H9 (cell line): ENCODE data around the gene NFASC. TPM values are rescaled to one million over a fixed set of nuclear protein-coding genes. Genes with fewer than 3 reads are reported as not detected.

ENCODE experiments used
- DNase-seq: peaks from one replicate; pipeline ENCODE4 v3.0.0-alpha.2; 2017
- H2AFZ ChIP-seq: one replicate; pipeline ENCODE4 v1.6.1; 2013; ENCODE audit warnings: mild to moderate bottlenecking, low read length, control low read depth, moderate library complexity
- H2AK5ac ChIP-seq: 2 replicates; pipeline ENCODE4 v1.6.1; 2013; ENCODE audit warnings: low read length, control low read depth, mixed read lengths; ENCODE audit not compliant: insufficient read length
- H2BK120ac ChIP-seq: one replicate; pipeline ENCODE4 v1.6.1; 2013; ENCODE audit warnings: low read depth, mild to moderate bottlenecking, low read length, control low read depth, inconsistent platforms; ENCODE audit not compliant: poor library complexity, severe bottlenecking
- H2BK12ac ChIP-seq: 2 replicates; pipeline ENCODE4 v1.6.1; 2013; ENCODE audit warnings: low read length, control low read depth, mixed read lengths, low read depth; ENCODE audit not compliant: insufficient read length
- H2BK15ac ChIP-seq: 2 replicates; pipeline ENCODE4 v1.6.1; 2013; ENCODE audit warnings: low read depth, low read length, control low read depth
- H2BK20ac ChIP-seq: one replicate; pipeline ENCODE4 v1.6.1; 2013; ENCODE audit warnings: low read depth, mild to moderate bottlenecking, low read length, control low read depth, inconsistent platforms; ENCODE audit not compliant: poor library complexity, severe bottlenecking
- H2BK5ac ChIP-seq: 2 replicates; pipeline ENCODE4 v1.6.1; 2013; ENCODE audit warnings: low read length, control low read depth, mixed read lengths; ENCODE audit not compliant: insufficient read length
- H3K14ac ChIP-seq: 2 replicates; pipeline ENCODE4 v1.6.1; 2013; ENCODE audit warnings: low read length, control low read depth; ENCODE audit not compliant: insufficient read depth
- H3K18ac ChIP-seq: 2 replicates; pipeline ENCODE4 v1.6.1; 2013; ENCODE audit warnings: low read depth, mild to moderate bottlenecking, mixed read lengths, low read length, control low read depth; ENCODE audit not compliant: insufficient read length
- H3K23ac ChIP-seq: 2 replicates; pipeline ENCODE4 v1.6.1; 2013; ENCODE audit warnings: low read length, control low read depth, mixed read lengths, low read depth; ENCODE audit not compliant: insufficient read length
- H3K23me2 ChIP-seq: 2 replicates; pipeline ENCODE4 v1.6.1; 2013; ENCODE audit warnings: low read depth, mild to moderate bottlenecking, mixed read lengths, low read length, control low read depth; ENCODE audit not compliant: insufficient read length, poor library complexity, severe bottlenecking
- H3K27ac ChIP-seq: 2 replicates; pipeline ENCODE4 v1.5.1; 2013; ENCODE audit warnings: low read length, control low read depth, mixed read lengths, low read depth; ENCODE audit not compliant: insufficient read length
- H3K27me3 ChIP-seq: 2 replicates; pipeline ENCODE4 v1.6.1; 2013; ENCODE audit warnings: low read length, control low read depth, inconsistent platforms; ENCODE audit not compliant: insufficient read depth
- H3K4ac ChIP-seq: 2 replicates; pipeline ENCODE4 v1.6.1; 2013; ENCODE audit warnings: low read depth, mild to moderate bottlenecking, control low read depth, inconsistent platforms, low read length, moderate library complexity
- H3K4me1 ChIP-seq: 2 replicates; pipeline ENCODE4 v1.6.1; 2013; ENCODE audit warnings: low read length, control low read depth, inconsistent platforms; ENCODE audit not compliant: insufficient read depth
- H3K4me2 ChIP-seq: 2 replicates; pipeline ENCODE4 v1.6.1; 2013; ENCODE audit warnings: low read length, control low read depth, mixed read lengths; ENCODE audit not compliant: insufficient read length, insufficient read depth
- H3K56ac ChIP-seq: 2 replicates; pipeline ENCODE4 v1.6.1; 2013; ENCODE audit warnings: low read depth, mild to moderate bottlenecking, mixed read lengths, low read length, control low read depth; ENCODE audit not compliant: insufficient read length
- H3K79me1 ChIP-seq: 2 replicates; pipeline ENCODE4 v1.6.1; 2013; ENCODE audit warnings: low read depth, mild to moderate bottlenecking, moderate library complexity, low read length, control low read depth, inconsistent platforms; ENCODE audit not compliant: insufficient read depth, poor library complexity, severe bottlenecking
- H3K79me2 ChIP-seq: 2 replicates; pipeline ENCODE4 v1.6.1; 2013; ENCODE audit warnings: low read length, control low read depth, inconsistent platforms; ENCODE audit not compliant: insufficient read depth
- H3K9ac ChIP-seq: 2 replicates; pipeline ENCODE4 v1.6.1; 2013; ENCODE audit warnings: low read length, control low read depth, mixed read lengths; ENCODE audit not compliant: insufficient read length; ENCODE audit errors: extremely low read depth
- H3K9me3 ChIP-seq: one replicate; pipeline ENCODE4 v1.6.1; 2013; ENCODE audit warnings: low read depth, low read length, inconsistent platforms; ENCODE audit not compliant: control insufficient read depth
- H3T11ph ChIP-seq: one replicate; pipeline ENCODE4 v1.6.1; 2013; ENCODE audit warnings: mild to moderate bottlenecking, low read length, control low read depth, inconsistent platforms
- H4K20me1 ChIP-seq: one replicate; pipeline ENCODE4 v1.6.1; 2013; ENCODE audit not compliant: control insufficient read depth, insufficient read length, insufficient read depth
- H4K5ac ChIP-seq: 2 replicates; pipeline ENCODE4 v1.6.1; 2013; ENCODE audit warnings: low read depth, mild to moderate bottlenecking, mixed read lengths, low read length, control low read depth; ENCODE audit not compliant: insufficient read length
- H4K8ac ChIP-seq: replicated peaks from 2 replicates; pipeline ENCODE4 v1.6.1; 2013; ENCODE audit warnings: low read length, control low read depth, mixed read lengths, low read depth; ENCODE audit not compliant: insufficient read length
- H4K91ac ChIP-seq: 2 replicates; pipeline ENCODE4 v1.6.1; 2013; ENCODE audit warnings: low read depth, mild to moderate bottlenecking, moderate library complexity, mixed read lengths, low read length, control low read depth; ENCODE audit not compliant: insufficient read length
- H3K27ac Mint-ChIP-seq, 3 experiments: 2 replicates in 2 of 3; 3 replicates in 1 of 3; pipeline ENCODE4 v1.8.0; 2020 to 2021; ENCODE audit warnings: mixed read lengths in 3 of 3, mild to moderate bottlenecking in 1 of 3, moderate library complexity in 1 of 3
- H3K27me3 Mint-ChIP-seq: 2 replicates; pipeline ENCODE4 v1.8.0; 2021; ENCODE audit warnings: low read depth, mild to moderate bottlenecking, moderate library complexity, mixed read lengths
- H3K36me3 Mint-ChIP-seq, 3 experiments: 2 replicates in 2 of 3; 3 replicates in 1 of 3; pipeline ENCODE4 v1.8.0; 2020 to 2021; ENCODE audit warnings: low read depth in 3 of 3, mixed read lengths in 3 of 3; ENCODE audit not compliant: insufficient read depth in 1 of 3
- H3K4me1 Mint-ChIP-seq, 2 experiments: 2 replicates each; pipeline ENCODE4 v1.8.0; 2020; ENCODE audit warnings: mixed read lengths in 2 of 2
- H3K4me3 Mint-ChIP-seq, 2 experiments: 2 replicates in 1 of 2; 3 replicates in 1 of 2; pipeline ENCODE4 v1.8.0; 2020 to 2021; ENCODE audit warnings: mild to moderate bottlenecking in 2 of 2, mixed read lengths in 2 of 2, moderate library complexity in 1 of 2
- H3K9me3 Mint-ChIP-seq, 2 experiments: 2 replicates in 1 of 2; 3 replicates in 1 of 2; pipeline ENCODE4 v1.8.0; 2020; ENCODE audit warnings: mild to moderate bottlenecking in 2 of 2, mixed read lengths in 2 of 2, moderate library complexity in 1 of 2
- CTCF ChIP-seq: fragments of 200-600 bp; sonication (generic); conservative IDR thresholded peaks from 3 replicates; pipeline ENCODE4 v1.8.0; 2021; ENCODE audit warnings: antibody characterized with exemption, mild to moderate bottlenecking
- WGBS: extraction: QIAGEN DNeasy Blood & Tissue Kit; methylation state at CpG from one replicate; pipeline ENCODE4 v1.1.7; 2013; ENCODE audit warnings: missing lambda C conversion rate, low lambda C conversion rate, mixed read lengths; ENCODE audit not compliant: insufficient read length; ENCODE audit errors: extremely low coverage; 5-methylcytosine and 5-hydroxymethylcytosine counted together
- total RNA-seq: library from RNA; stranded (reverse); gene quantifications from 2 replicates; pipeline ENCODE4 v1.2.1, GENCODE V29; 2021

The NFASC gene
- total RNA-seq, 1 experiment from 2014 or later: 5.0 TPM

- H3K14ac ChIP-seq: no peak overlapping the region
- H3K23ac ChIP-seq: no peak overlapping the region
- no peaks in the 10 kb centered on the region for H3K27me3 ChIP-seq
- H3K27ac Mint-ChIP-seq: no peak overlapping the region; a peak in 2 of 7 replicates
- H3K4me2 ChIP-seq: no peak overlapping the region
- H3K4me1 ChIP-seq: no peaks in the 10 kb centered on the region
- H4K91ac ChIP-seq: no peak overlapping the region
- H4K8ac ChIP-seq: no peak overlapping the region
- no peak overlapping the region for H3T11ph ChIP-seq
- no peak overlapping the region for H3K9ac ChIP-seq
- no peak for DNase-seq
- no peak overlapping the region for H2BK20ac ChIP-seq
- no peaks in the 10 kb centered on the region for H3K79me2 ChIP-seq
- H3K27ac ChIP-seq: no peak overlapping the region
- H3K79me1 ChIP-seq: no peaks in the 10 kb centered on the region
- no peak overlapping the region for H2AK5ac ChIP-seq
- no peak overlapping the region for H3K18ac ChIP-seq
- no peaks in the 10 kb centered on the region for H3K9me3 ChIP-seq
- H2AFZ ChIP-seq: no peak overlapping the region
- H2BK15ac ChIP-seq: no peak overlapping the region
- no peaks in the 10 kb centered on the region for H4K20me1 ChIP-seq
- no peak for TF ChIP-seq CTCF
- no peak overlapping the region for H3K56ac ChIP-seq
- peaks cover 8 to 22% of the 10 kb centered on the region in 2 experiments for H3K4me1 Mint-ChIP-seq
- no peaks in the 10 kb centered on the region for H3K23me2 ChIP-seq
- H4K5ac ChIP-seq: no peak overlapping the region
- no peaks in the 10 kb centered on the region for H3K9me3 Mint-ChIP-seq
- H3K27me3 Mint-ChIP-seq: peaks cover 6% of the 10 kb centered on the region
- WGBS: no CpG with 5 or more reads among the region's 6 CpGs
- H3K4ac ChIP-seq: no peak overlapping the region
- H3K4me3 Mint-ChIP-seq: no peak overlapping the region
- H2BK12ac ChIP-seq: no peak overlapping the region
- H3K36me3 Mint-ChIP-seq: no peaks in the 10 kb centered on the region
- H2BK5ac ChIP-seq: no peak overlapping the region
- no peak overlapping the region for H2BK120ac ChIP-seq
Observed at GRCh38 chr1:205056956-205057568, 186.4 kb downstream of the NFASC start.
